ENCODE data around the gene TMPRSS4. TPM values are rescaled to one million over a fixed set of nuclear protein-coding genes. Genes with fewer than 3 reads are reported as not detected.

TMPRSS4 gene
- total RNA-seq, 1 donor from 2014 or later, result not detected

- TF ChIP-seq EZH2 (IDR thresholded peaks at IDR 0.05; ENCODE audit: insufficient read depth, low read length) (no peak), CTCF (IDR thresholded peaks at IDR 0.05; ENCODE audit: insufficient read depth, low read depth, low read length) (no peak)
- no peak for FAIRE-seq
- no peaks in the 10 kb centered on the region for H4K20me1 ChIP-seq (ENCODE audit: insufficient read depth, low read length)
- no peak overlapping the region for H2AFZ ChIP-seq (ENCODE audit: low read depth, low read length)
- no peak overlapping the region for H3K27ac ChIP-seq (ENCODE audit: low read depth, low read length)
- no peaks in the 10 kb centered on the region for H3K9me3 ChIP-seq (ENCODE audit: insufficient read depth, low read depth, low read length)
- Mint-ChIP-seq H3K36me3 (ENCODE audit: low read depth, unreplicated experiment) (no peaks in the 10 kb centered on the region), H3K27ac (ENCODE audit: unreplicated experiment) (no peak overlapping the region), H3K27me3 (ENCODE audit: low read depth, unreplicated experiment) (peaks cover 47% of the 10 kb centered on the region), H3K4me1 (ENCODE audit: low read depth, unreplicated experiment) (no peaks in the 10 kb centered on the region), H3K4me3 (ENCODE audit: unreplicated experiment) (no peak overlapping the region), H3K9me3 (ENCODE audit: unreplicated experiment) (no peaks in the 10 kb centered on the region)
- no peaks in the 10 kb centered on the region for H3K79me2 ChIP-seq (ENCODE audit: insufficient read depth, low read length)
- peaks cover 3% of the 10 kb centered on the region for H3K27me3 ChIP-seq (ENCODE audit: insufficient read depth, low read length)
- no peak overlapping the region for H3K4me3 ChIP-seq (ENCODE audit: insufficient read depth, low read depth, low read length)
- no peaks in the 10 kb centered on the region for H3K36me3 ChIP-seq (ENCODE audit: insufficient read depth, low read length)
- no peak overlapping the region for H3K9ac ChIP-seq (ENCODE audit: low read length)
- no peak overlapping the region for H3K4me2 ChIP-seq (ENCODE audit: low read length)
- H3K4me1 ChIP-seq (ENCODE audit: insufficient read depth, low read length), result no peaks in the 10 kb centered on the region
- no peak for DNase-seq (ENCODE audit: low read depth)
Measured at GRCh38 chr11:118051611-118052461, 25.0 kb upstream of the TMPRSS4 start.

GRCh38 chr11:118052581-118053206, 24.2 kb upstream of the TMPRSS4 start:
- H3K27ac Mint-ChIP-seq (ENCODE audit: unreplicated experiment), result no peak overlapping the region
- Histone ChIP-seq H3K27me3 (ENCODE audit: insufficient read depth, low read length) (peaks cover 3% of the 10 kb centered on the region), H3K9me3 (ENCODE audit: insufficient read depth, low read depth, low read length) (no peaks in the 10 kb centered on the region), H3K36me3 (ENCODE audit: insufficient read depth, low read length) (no peaks in the 10 kb centered on the region), H3K4me1 (ENCODE audit: insufficient read depth, low read length) (no peaks in the 10 kb centered on the region), H3K4me2 (ENCODE audit: low read length) (no peak overlapping the region), H3K27ac (ENCODE audit: low read depth, low read length) (no peak overlapping the region), H3K4me3 (ENCODE audit: insufficient read depth, low read depth, low read length) (no peak overlapping the region), H3K9ac (ENCODE audit: low read length) (no peak overlapping the region), H3K79me2 (ENCODE audit: insufficient read depth, low read length) (no peaks in the 10 kb centered on the region), H2AFZ (ENCODE audit: low read depth, low read length) (no peak overlapping the region), H4K20me1 (ENCODE audit: insufficient read depth, low read length) (no peaks in the 10 kb centered on the region)
- peaks cover 7% of the 10 kb centered on the region for H3K4me1 Mint-ChIP-seq (ENCODE audit: low read depth, unreplicated experiment)
- FAIRE-seq (no peak), DNase-seq (ENCODE audit: low read depth) (no peak)
- no peaks in the 10 kb centered on the region for H3K9me3 Mint-ChIP-seq (ENCODE audit: unreplicated experiment)
- no peak for TF ChIP-seq EZH2 (IDR thresholded peaks at IDR 0.05; ENCODE audit: insufficient read depth, low read length)
- TF ChIP-seq CTCF (IDR thresholded peaks at IDR 0.05; ENCODE audit: insufficient read depth, low read depth, low read length), result no peak
- no peaks in the 10 kb centered on the region for H3K36me3 Mint-ChIP-seq (ENCODE audit: low read depth, unreplicated experiment)
- H3K27me3 Mint-ChIP-seq (ENCODE audit: low read depth, unreplicated experiment), result peaks cover 49% of the 10 kb centered on the region
- H3K4me3 Mint-ChIP-seq (ENCODE audit: unreplicated experiment), result no peak overlapping the region

Data from astrocyte (in vitro differentiated cells and primary cell).